Uterus (tissue), 4 donors: Measurements from ENCODE around the gene ERICH6. TPM values are rescaled to one million over a fixed set of nuclear protein-coding genes. Genes with fewer than 3 reads are reported as not detected.

Experiments
- DNase-seq, 2 donors: peaks; one replicate each; pipeline ENCODE4 v3.0.0-alpha.2; 2019 to 2020
- H3K27ac ChIP-seq, 2 donors: fragments of 200-600 bp; sonication (generic); 1 replicate in 1 of 2; 2 replicates in 1 of 2; pipeline ENCODE4 v1.5.1; 2016 to 2018
- H3K27me3 ChIP-seq, 2 donors: fragments of 200-600 bp; sonication (generic); one replicate each; pipeline ENCODE4 v1.5.1; 2018 to 2019; ENCODE audit warnings: control low read depth in 1 of 2
- H3K36me3 ChIP-seq, 2 donors: fragments of 200-600 bp; sonication (generic); one replicate each; pipeline ENCODE4 v1.5.1; 2019; ENCODE audit warnings: control low read depth in 1 of 2
- H3K4me1 ChIP-seq, 2 donors: fragments of 200-600 bp; sonication (generic); one replicate each; pipeline ENCODE4 v1.5.1; 2018 to 2019; ENCODE audit warnings: control low read depth in 1 of 2
- H3K4me3 ChIP-seq, 2 donors: fragments of 200-600 bp; sonication (generic); 1 replicate in 1 of 2; 2 replicates in 1 of 2; pipeline ENCODE4 v1.5.1; 2018 to 2019; ENCODE audit warnings: mild to moderate bottlenecking in 1 of 2
- H3K9me3 ChIP-seq, 2 donors: fragments of 200-600 bp; sonication (generic); one replicate each; pipeline ENCODE4 v1.5.1; 2019; ENCODE audit warnings: control low read depth in 1 of 2
- CTCF ChIP-seq, 4 experiments: fragments of 200-600 bp in 2 of 4; fragments of 450-650 bp in 2 of 4; sonication (generic) in 2 of 4; IDR thresholded peaks; one replicate each; pipeline ENCODE4 v1.5.1; 2016 to 2019; ENCODE audit warnings: antibody characterized with exemption in 4 of 4, mild to moderate bottlenecking in 2 of 4, moderate library complexity in 1 of 4
- POLR2A ChIP-seq, 2 donors: fragments of 450-650 bp; IDR thresholded peaks; one replicate each; pipeline ENCODE4 v1.6.1; 2016; ENCODE audit warnings: antibody characterized with exemption in 2 of 2, mild to moderate bottlenecking in 1 of 2, moderate library complexity in 1 of 2
- intact Hi-C: fragments of 100-400 bp; cut with DNase I; formaldehyde crosslinking; loops from one replicate; pipeline ENCODE4 v1.15.1; 2023; ENCODE audit warnings: low total_unique reads
- total RNA-seq, 4 donors: library from RNA; depleted of rRNA in 3 of 4; stranded (reverse); fragments of >200 nt in 3 of 4; gene quantifications; one replicate each; pipeline versions ENCODE4 v1.1.0 to v1.2.4, GENCODE V29; 2014 to 2023
- donor health status: DM: yes; HTN: yes; CAD: no.

ERICH6 gene
- total RNA-seq, 4 donors from 2014 or later = not detected

- Histone ChIP-seq H3K4me3 (no peak overlapping the region), H3K4me1 (no peaks in the 10 kb centered on the region), H3K27ac (no peak overlapping the region), H3K9me3 (no peaks in the 10 kb centered on the region), H3K36me3 (no peaks in the 10 kb centered on the region), H3K27me3 (no peaks in the 10 kb centered on the region)
- intact Hi-C loops = no loop called here
- TF ChIP-seq CTCF (IDR thresholded peaks at IDR 0.05) (no peak), POLR2A (IDR thresholded peaks at IDR 0.05) (no peak)
- no peak for DNase-seq
These were observed 92.9 kb downstream of the ERICH6 start for GRCh38 chr3:150610785-150611184.

- Histone ChIP-seq H3K27ac (no peak overlapping the region), H3K36me3 (no peaks in the 10 kb centered on the region), H3K4me3 (no peak overlapping the region), H3K9me3 (no peaks in the 10 kb centered on the region), H3K27me3 (no peaks in the 10 kb centered on the region), H3K4me1 (no peaks in the 10 kb centered on the region)
- intact Hi-C loops = no loop called here
- no peak for DNase-seq
- TF ChIP-seq CTCF (IDR thresholded peaks at IDR 0.05) (no peak), POLR2A (IDR thresholded peaks at IDR 0.05) (no peak)
These were observed 93.7 kb downstream of the ERICH6 start for GRCh38 chr3:150609988-150610387.

Other genes starting within 250 kb of the ERICH6 start
- 100 to 1,000 TPM in 1 of 4 donors, 10 to 100 TPM in 3; 77.4 to 151 (median 83.8) TPM for gene SERP1, start 157.4 kb downstream of the ERICH6 start, total RNA-seq
- 100 to 1,000 TPM; 112 to 266 (median 187) TPM for gene EIF2A, start 157.1 kb downstream of the ERICH6 start, total RNA-seq
- 100 to 1,000 TPM in 3 of 4 donors, 10 to 100 TPM in 1; 98.0 to 158 (median 111) TPM for gene SELENOT, start 100.6 kb downstream of the ERICH6 start, total RNA-seq
- gene SIAH2, start 59.2 kb upstream of the ERICH6 start, total RNA-seq = 10 to 100 TPM; 25.4 to 63.8 (median 43.6) TPM
- gene MINDY4B, start 201.5 kb upstream of the ERICH6 start, total RNA-seq = not detected